ENCODE data around the gene GRM7. TPM values are rescaled to one million over a fixed set of nuclear protein-coding genes. Genes with fewer than 3 reads are reported as not detected.

Gene GRM7
- total and polyA plus RNA-seq, 9 donors = 0.18 to 0.85 (median 0.26) TPM; not detected in 3

GRCh38 chr3:7693976-7694375, 833.1 kb downstream of the GRM7 start:
- H3K9me3 ChIP-seq = no peaks in the 10 kb centered on the region
- intact Hi-C loops (cut with DNase I) = no loop called here
- no peak overlapping the region for H3K4me3 ChIP-seq
- H3K36me3 ChIP-seq = no peaks in the 10 kb centered on the region
- H3K4me1 ChIP-seq (ENCODE audit: insufficient read depth) = no peaks in the 10 kb centered on the region
- no peak for DNase-seq
- H3K27me3 ChIP-seq = no peaks in the 10 kb centered on the region
- 92 to 94% (median 94%) methylated on average over 2 of the region's 2 CpGs for WGBS, 3 donors
- H3K27ac ChIP-seq = no peak overlapping the region
- no peak for TF ChIP-seq POLR2A (IDR thresholded peaks at IDR 0.05)
- no peak for TF ChIP-seq EP300 (IDR thresholded peaks at IDR 0.05)
- TF ChIP-seq, protein P1, sequence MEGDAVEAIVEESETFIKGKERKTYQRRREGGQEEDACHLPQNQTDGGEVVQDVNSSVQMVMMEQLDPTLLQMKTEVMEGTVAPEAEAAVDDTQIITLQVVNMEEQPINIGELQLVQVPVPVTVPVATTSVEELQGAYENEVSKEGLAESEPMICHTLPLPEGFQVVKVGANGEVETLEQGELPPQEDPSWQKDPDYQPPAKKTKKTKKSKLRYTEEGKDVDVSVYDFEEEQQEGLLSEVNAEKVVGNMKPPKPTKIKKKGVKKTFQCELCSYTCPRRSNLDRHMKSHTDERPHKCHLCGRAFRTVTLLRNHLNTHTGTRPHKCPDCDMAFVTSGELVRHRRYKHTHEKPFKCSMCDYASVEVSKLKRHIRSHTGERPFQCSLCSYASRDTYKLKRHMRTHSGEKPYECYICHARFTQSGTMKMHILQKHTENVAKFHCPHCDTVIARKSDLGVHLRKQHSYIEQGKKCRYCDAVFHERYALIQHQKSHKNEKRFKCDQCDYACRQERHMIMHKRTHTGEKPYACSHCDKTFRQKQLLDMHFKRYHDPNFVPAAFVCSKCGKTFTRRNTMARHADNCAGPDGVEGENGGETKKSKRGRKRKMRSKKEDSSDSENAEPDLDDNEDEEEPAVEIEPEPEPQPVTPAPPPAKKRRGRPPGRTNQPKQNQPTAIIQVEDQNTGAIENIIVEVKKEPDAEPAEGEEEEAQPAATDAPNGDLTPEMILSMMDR (IDR thresholded peaks at IDR 0.05) = no peak

- Histone ChIP-seq H3K27ac (no peak overlapping the region), H3K36me3 (no peaks in the 10 kb centered on the region), H3K27me3 (no peaks in the 10 kb centered on the region), H3K4me1 (ENCODE audit: insufficient read depth) (no peaks in the 10 kb centered on the region), H3K9me3 (no peaks in the 10 kb centered on the region), H3K4me3 (no peak overlapping the region)
- no peak for TF ChIP-seq POLR2A (IDR thresholded peaks at IDR 0.05)
- TF ChIP-seq EP300 (IDR thresholded peaks at IDR 0.05) = no peak
- TF ChIP-seq, protein P1 (IDR thresholded peaks at IDR 0.05) = no peak
- DNase-seq = no peak
- 77 to 87% (median 79%) methylated on average over 1 of the region's 1 CpG for WGBS, 3 donors
- intact Hi-C loops (cut with DNase I) = no loop called here
Observed at GRCh38 chr3:7695049-7695448, 834.1 kb downstream of the GRM7 start.

DNA sequence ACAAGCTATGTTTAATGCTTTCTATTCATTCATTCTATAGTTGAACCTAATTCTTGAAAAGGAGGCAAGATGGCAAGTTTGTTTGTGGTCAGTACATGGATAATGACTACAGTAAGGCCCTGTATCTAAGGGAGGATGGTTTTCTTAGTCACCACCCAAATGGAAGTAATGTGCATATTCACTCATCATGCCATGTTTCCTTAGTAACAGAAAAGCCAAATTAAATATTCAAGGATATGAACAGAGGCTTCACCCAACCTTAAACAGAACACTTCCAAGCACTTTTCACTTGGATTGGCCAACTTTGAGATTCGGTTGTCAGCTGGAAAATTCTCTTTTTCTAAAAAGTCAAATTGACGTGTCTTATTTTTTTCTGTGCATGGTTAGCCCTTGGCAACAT, 835.4 kb downstream of the GRM7 start:
- no peak for DNase-seq
- Histone ChIP-seq H3K4me3 (no peak overlapping the region), H3K4me1 (ENCODE audit: insufficient read depth) (no peaks in the 10 kb centered on the region), H3K27ac (no peak overlapping the region), H3K27me3 (no peaks in the 10 kb centered on the region), H3K9me3 (no peaks in the 10 kb centered on the region), H3K36me3 (no peaks in the 10 kb centered on the region)
- intact Hi-C loops (cut with DNase I) = no loop called here
- 86 to 99% (median 98%) methylated on average over 2 of the region's 2 CpGs for WGBS, 3 donors
- no peak for TF ChIP-seq EP300 (IDR thresholded peaks at IDR 0.05)
- no peak for TF ChIP-seq POLR2A (IDR thresholded peaks at IDR 0.05)
- TF ChIP-seq, protein P1 (IDR thresholded peaks at IDR 0.05) = no peak

DNA sequence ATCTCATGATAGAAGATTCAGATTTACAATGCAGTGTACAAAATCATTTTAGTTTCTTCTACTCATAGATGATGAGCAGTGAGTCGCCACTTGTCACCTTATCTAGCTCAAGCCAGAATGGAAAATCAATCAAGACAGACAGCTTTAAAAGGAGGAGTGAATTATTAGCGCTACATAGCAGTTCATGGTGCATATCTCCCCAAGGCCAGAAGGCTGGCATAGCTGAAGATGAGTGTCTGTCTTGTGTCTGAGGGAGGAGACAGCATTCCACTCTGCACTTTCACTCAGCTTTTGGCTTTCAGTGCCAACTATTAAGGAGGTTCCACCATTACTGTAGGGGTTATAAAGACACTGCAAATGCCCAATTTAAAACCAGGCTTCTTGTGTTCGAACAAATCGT, 836.6 kb downstream of the GRM7 start:
- no peaks in the 10 kb centered on the region for H3K27me3 ChIP-seq
- DNase-seq = no peak
- 82 to 85% (median 83%) methylated on average over 4 of the region's 4 CpGs for WGBS, 3 donors
- H3K4me3 ChIP-seq = no peak overlapping the region
- H3K4me1 ChIP-seq (ENCODE audit: insufficient read depth) = no peaks in the 10 kb centered on the region
- no peaks in the 10 kb centered on the region for H3K36me3 ChIP-seq
- TF ChIP-seq EP300 (IDR thresholded peaks at IDR 0.05) = no peak
- TF ChIP-seq POLR2A (IDR thresholded peaks at IDR 0.05) = no peak
- TF ChIP-seq, protein P1 (IDR thresholded peaks at IDR 0.05) = no peak
- intact Hi-C loops (cut with DNase I) = no loop called here
- H3K27ac ChIP-seq = no peak overlapping the region
- no peaks in the 10 kb centered on the region for H3K9me3 ChIP-seq
